OCI-LY1 (cell line): Measurements from ENCODE around the gene IFTAP.

ENCODE experiments used
- CTCF ChIP-seq: fragments of 200-600 bp; sonication (generic), shearing (Covaris generic); IDR thresholded peaks from 2 replicates; pipeline ENCODE4 v1.5.1; 2017; ENCODE audit warnings: mild to moderate bottlenecking, antibody characterized with exemption, low read length, moderate library complexity, mixed read lengths
- EZH2 ChIP-seq: fragments of 200-600 bp; sonication (generic), shearing (Covaris generic); IDR thresholded peaks from 2 replicates; pipeline ENCODE4 v1.8.0; 2017; ENCODE audit warnings: borderline replicate concordance, mixed run types, mild to moderate bottlenecking, antibody characterized with exemption, low read length, moderate library complexity, mixed read lengths

DNA sequence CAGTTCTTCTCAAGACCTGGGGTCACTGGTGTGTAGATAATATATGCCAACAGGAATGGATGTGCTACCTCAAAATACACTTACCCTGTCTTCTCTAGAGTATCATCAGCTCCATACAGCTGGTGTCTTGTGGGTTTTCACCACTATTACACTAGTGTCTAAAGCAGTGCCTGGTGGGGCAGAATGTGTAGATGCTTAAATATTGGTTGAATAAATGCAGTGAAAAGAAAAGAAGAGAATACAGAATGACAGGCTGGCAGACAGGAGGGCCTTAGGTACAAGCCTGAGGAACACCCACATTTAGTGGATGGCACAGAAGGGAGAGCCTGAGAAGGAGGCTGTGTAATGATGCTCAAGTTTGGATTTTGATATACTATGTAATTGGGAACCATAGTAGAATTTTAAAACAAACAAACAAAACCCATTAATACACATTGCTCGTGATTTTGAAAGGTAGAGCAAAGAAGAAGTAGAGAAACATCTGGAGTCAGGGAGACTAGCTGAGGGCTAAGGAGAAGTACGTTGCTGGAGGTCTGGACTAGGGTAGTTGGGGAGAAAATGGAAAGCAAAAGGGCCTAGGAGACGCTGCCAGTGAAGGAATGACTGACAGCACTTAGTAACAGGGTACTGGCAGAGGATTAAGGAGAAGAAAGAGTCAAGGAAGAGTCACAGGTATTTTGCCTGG lies 24.2 kb downstream of the IFTAP start:
- TF ChIP-seq CTCF, result no peak
- no peak for TF ChIP-seq EZH2
